HepG2 (cell line): ENCODE measurements around the gene SYNPO.

Experiments used
- ATF1 ChIP-seq: IDR thresholded peaks from 2 replicates; pipeline ENCODE4 v1.6.1; 2016; ENCODE audit warnings: mild to moderate bottlenecking, control low read depth
- FOXP1 ChIP-seq, 2 experiments: fragments of 450-650 bp in 1 of 2; IDR thresholded peaks; 2 replicates each; pipeline ENCODE4 v1.6.1; 2017 to 2018; ENCODE audit warnings: antibody characterized with exemption in 1 of 2
- TAF1 ChIP-seq: sonication (generic); formaldehyde crosslinking; IDR thresholded peaks from 2 replicates; pipeline ENCODE4 v1.4.0; 2020; ENCODE audit warnings: missing genetic modification reagents

GRCh38 chr5:150649108-150650020 is 8.9 kb downstream of the SYNPO start:
- TF ChIP-seq FOXP1 (IDR thresholded peaks at IDR 0.05) (no peak), FOXP1 (CRISPR knock-in tag; IDR thresholded peaks at IDR 0.05) (no peak), TAF1 (CRISPR knock-in tag) (no peak), ATF1 (CRISPR knock-in tag) (no peak)
